ENCODE data around the gene CHRNA4. TPM values are rescaled to one million over a fixed set of nuclear protein-coding genes. Genes with fewer than 3 reads are reported as not detected.

The CHRNA4 gene
- total and polyA plus RNA-seq, 4 donors = not detected

DNA sequence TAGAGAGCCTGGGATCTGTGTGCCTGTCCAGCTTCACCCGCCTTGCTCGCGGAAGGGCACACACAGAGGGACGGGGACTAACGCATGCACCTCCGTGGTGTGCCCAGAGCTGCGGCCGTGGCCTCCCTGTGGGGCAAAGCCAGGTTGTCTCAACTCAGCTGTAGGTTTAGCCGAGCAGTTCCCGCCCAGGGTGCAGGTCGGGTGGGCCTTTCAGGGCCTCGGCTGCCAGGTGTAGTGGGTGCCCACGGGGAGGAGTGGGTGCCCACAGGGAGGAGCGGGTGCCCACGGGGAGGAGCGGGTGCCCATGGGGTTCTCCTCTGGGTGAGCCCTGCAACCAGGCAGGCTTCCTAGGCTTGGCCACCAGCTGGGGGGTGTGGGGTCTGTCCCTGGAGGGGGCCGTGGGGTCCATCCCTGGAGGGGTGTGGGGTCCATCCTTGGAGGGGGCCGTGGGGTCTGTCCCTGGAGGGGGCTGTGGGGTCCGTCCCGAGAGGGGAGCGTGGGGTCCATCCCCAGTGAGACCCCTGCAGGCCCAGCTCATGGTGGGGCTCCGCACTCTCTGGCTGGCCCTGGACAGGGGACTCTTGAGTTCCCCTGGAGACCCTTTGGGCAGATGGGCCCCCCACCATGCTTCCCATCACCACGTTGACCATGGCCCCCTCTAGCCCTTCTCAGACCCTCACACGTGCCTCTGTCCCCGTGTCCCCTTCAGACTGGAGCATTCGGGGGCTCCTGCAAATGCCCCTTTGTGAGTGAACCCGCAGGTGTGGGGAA, 37.8 kb upstream of the CHRNA4 start:
- H3K4me1 ChIP-seq (ENCODE audit: control insufficient read depth in 1 of 2, insufficient read depth in 2 of 2, low read length in 2 of 2) = no peaks in the 10 kb centered on the region
- ATAC-seq (ENCODE audit: low FRiP score) = no peak
- H3K27me3 ChIP-seq (ENCODE audit: control insufficient read depth in 1 of 2, insufficient read depth in 2 of 2, low read length in 1 of 2) = no peaks in the 10 kb centered on the region
- intact Hi-C loops (cut with DNase I) = no loop called here
- WGBS, 2 donors = 78 to 83% methylated on average over 27 of the region's 27 CpGs
- H3K4me3 ChIP-seq (ENCODE audit: low read length in 2 of 2) = no peak overlapping the region
- no peak for DNase-seq
- H3K27ac ChIP-seq (ENCODE audit: low read depth in 1 of 2, low read length in 2 of 2) = no peak overlapping the region
- H3K36me3 ChIP-seq (ENCODE audit: control insufficient read depth in 1 of 2, insufficient read depth in 2 of 2, low read length in 1 of 2) = no peaks in the 10 kb centered on the region
- H3K9me3 ChIP-seq (ENCODE audit: control insufficient read depth, low read length) = no peaks in the 10 kb centered on the region

DNA sequence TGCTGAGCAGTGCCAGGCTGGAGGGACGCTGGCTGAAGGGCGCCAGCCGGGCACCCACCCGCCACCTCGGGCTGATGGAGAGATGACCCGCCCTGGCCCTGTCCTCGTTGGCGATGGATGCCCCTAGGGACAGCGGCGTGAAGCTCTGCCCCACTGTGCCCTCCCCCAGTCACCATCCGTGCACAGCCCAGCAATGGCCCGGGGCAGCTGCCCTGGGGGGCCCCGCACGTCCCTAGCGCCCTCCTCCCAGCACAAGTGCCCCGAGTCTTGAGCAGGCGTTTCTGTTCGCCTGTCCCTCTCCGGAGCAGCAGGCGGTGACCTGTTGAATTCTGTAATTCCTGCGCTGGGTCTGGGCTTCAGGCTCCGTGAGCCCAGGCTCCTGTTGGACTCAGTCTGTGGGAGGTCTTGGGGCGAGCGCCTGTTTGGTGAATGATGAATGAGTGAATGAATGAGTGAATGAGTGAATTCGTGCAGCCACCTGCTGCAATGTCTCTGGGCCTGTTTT, 36.8 kb upstream of the CHRNA4 start:
- intact Hi-C loops (cut with DNase I) = no loop called here
- H3K36me3 ChIP-seq (ENCODE audit: control insufficient read depth in 1 of 2, insufficient read depth in 2 of 2, low read length in 1 of 2) = no peaks in the 10 kb centered on the region
- H3K4me3 ChIP-seq (ENCODE audit: low read length in 2 of 2) = no peak overlapping the region
- 80 to 85% methylated on average over 23 to 25 of the region's 25 CpGs for WGBS, 2 donors
- no peaks in the 10 kb centered on the region for H3K27me3 ChIP-seq (ENCODE audit: control insufficient read depth in 1 of 2, insufficient read depth in 2 of 2, low read length in 1 of 2)
- no peaks in the 10 kb centered on the region for H3K4me1 ChIP-seq (ENCODE audit: control insufficient read depth in 1 of 2, insufficient read depth in 2 of 2, low read length in 2 of 2)
- H3K27ac ChIP-seq (ENCODE audit: low read depth in 1 of 2, low read length in 2 of 2) = no peak overlapping the region
- no peaks in the 10 kb centered on the region for H3K9me3 ChIP-seq (ENCODE audit: control insufficient read depth, low read length)
- no peak for ATAC-seq (ENCODE audit: low FRiP score)
- DNase-seq = no peak

DNA sequence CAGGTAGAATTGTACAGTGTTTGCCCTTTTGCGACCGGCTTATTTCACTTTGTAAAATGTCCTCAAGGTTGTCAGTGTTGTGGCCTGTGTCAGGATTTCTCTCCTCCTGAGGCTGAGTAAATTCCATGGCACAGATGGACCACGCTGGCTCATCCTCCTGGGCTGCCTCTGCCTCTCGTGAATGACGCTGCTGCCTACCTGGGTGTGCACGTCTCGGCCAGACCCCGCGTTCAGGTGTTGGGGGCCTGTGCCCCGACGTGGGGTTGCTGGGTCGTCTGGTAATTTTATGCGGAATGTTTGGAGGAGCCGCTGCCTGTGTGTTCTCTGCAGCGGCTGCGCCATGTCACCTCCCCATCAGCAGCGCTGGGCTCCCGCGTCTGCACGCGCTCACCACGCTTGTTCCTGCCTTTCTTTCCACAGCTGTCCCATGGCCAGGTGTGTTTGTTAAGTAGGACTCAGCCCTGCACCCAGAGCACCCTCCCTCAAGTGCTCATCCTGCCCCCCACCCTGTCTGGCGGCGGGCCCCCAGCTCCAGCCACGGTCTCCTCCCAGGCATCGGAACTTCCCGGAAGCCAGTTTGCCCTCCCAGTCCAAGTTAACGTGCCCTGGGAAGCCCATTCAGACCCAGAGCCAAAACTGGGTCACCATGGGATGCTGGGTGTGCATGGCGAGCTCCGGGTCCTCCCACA, 36.1 kb upstream of the CHRNA4 start:
- Histone ChIP-seq H3K9me3 (ENCODE audit: control insufficient read depth, low read length) (no peaks in the 10 kb centered on the region), H3K27me3 (ENCODE audit: control insufficient read depth in 1 of 2, insufficient read depth in 2 of 2, low read length in 1 of 2) (no peaks in the 10 kb centered on the region), H3K27ac (ENCODE audit: low read depth in 1 of 2, low read length in 2 of 2) (no peak overlapping the region), H3K4me1 (ENCODE audit: control insufficient read depth in 1 of 2, insufficient read depth in 2 of 2, low read length in 2 of 2) (no peaks in the 10 kb centered on the region), H3K4me3 (ENCODE audit: low read length in 2 of 2) (no peak overlapping the region), H3K36me3 (ENCODE audit: control insufficient read depth in 1 of 2, insufficient read depth in 2 of 2, low read length in 1 of 2) (no peaks in the 10 kb centered on the region)
- intact Hi-C loops (cut with DNase I) = no loop called here
- DNase-seq (no peak), ATAC-seq (ENCODE audit: low FRiP score) (no peak)
- WGBS, 2 donors = 84 to 85% methylated on average over 30 of the region's 30 CpGs

DNA sequence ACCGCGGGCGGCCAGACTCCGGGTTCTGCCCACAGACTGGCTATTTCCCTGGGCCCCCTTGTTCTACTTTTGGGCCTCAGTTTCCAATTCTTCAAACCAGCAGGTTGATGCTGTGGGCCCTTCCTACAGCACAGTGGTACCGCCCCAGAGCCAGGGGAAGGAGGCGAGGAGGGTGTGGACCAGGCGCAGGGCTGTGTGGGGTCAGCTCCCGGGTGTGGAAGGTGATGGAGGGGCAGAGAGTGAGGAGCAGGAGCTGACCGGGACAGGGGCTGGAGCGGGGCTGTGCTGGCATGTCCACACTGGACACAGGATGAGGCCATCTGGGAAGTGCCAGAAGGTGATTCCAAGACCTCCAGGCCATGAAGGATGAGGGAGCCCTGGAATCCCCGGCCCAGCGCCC, 35.2 kb upstream of the CHRNA4 start:
- H3K9me3 ChIP-seq (ENCODE audit: control insufficient read depth, low read length) = peaks cover 4% of the 10 kb centered on the region
- no peak for DNase-seq
- H3K4me3 ChIP-seq (ENCODE audit: low read length in 2 of 2) = no peak overlapping the region
- no peak for ATAC-seq (ENCODE audit: low FRiP score)
- intact Hi-C loops (cut with DNase I) = no loop called here
- H3K36me3 ChIP-seq (ENCODE audit: control insufficient read depth in 1 of 2, insufficient read depth in 2 of 2, low read length in 1 of 2) = no peaks in the 10 kb centered on the region
- H3K27me3 ChIP-seq (ENCODE audit: control insufficient read depth in 1 of 2, insufficient read depth in 2 of 2, low read length in 1 of 2) = no peaks in the 10 kb centered on the region
- H3K27ac ChIP-seq (ENCODE audit: low read depth in 1 of 2, low read length in 2 of 2) = no peak overlapping the region
- 87 to 89% methylated on average over 12 of the region's 12 CpGs for WGBS, 2 donors
- H3K4me1 ChIP-seq (ENCODE audit: control insufficient read depth in 1 of 2, insufficient read depth in 2 of 2, low read length in 2 of 2) = no peaks in the 10 kb centered on the region

DNA sequence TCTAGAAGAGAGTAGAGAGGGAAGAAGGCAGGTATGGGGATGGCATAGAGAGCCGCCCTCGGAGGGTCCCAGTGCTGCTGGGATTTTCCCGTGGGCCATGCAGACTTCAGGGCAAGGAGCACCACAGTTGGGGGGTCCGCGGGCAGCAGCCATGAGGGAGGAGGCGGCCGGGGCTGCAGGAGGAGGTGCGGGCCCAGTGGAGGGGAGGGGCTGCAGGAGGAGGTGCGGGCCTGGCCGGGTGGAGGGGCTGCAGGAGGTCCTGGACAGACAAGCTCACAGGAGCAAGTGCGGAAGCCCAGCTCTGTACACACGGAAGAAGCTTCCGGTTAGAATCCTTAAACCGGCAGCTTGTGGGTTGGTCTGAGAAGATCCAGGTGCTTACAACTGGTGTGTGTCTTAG, 34.6 kb upstream of the CHRNA4 start:
- 70 to 73% methylated on average over 13 to 14 of the region's 14 CpGs for WGBS, 2 donors
- Histone ChIP-seq H3K9me3 (ENCODE audit: control insufficient read depth, low read length) (peaks cover 4% of the 10 kb centered on the region), H3K27me3 (ENCODE audit: control insufficient read depth in 1 of 2, insufficient read depth in 2 of 2, low read length in 1 of 2) (no peaks in the 10 kb centered on the region), H3K36me3 (ENCODE audit: control insufficient read depth in 1 of 2, insufficient read depth in 2 of 2, low read length in 1 of 2) (no peaks in the 10 kb centered on the region), H3K4me3 (ENCODE audit: low read length in 2 of 2) (no peak overlapping the region), H3K27ac (ENCODE audit: low read depth in 1 of 2, low read length in 2 of 2) (no peak overlapping the region), H3K4me1 (ENCODE audit: control insufficient read depth in 1 of 2, insufficient read depth in 2 of 2, low read length in 2 of 2) (no peaks in the 10 kb centered on the region)
- no peak for ATAC-seq (ENCODE audit: low FRiP score)
- intact Hi-C loops (cut with DNase I) = no loop called here
- no peak for DNase-seq

DNA sequence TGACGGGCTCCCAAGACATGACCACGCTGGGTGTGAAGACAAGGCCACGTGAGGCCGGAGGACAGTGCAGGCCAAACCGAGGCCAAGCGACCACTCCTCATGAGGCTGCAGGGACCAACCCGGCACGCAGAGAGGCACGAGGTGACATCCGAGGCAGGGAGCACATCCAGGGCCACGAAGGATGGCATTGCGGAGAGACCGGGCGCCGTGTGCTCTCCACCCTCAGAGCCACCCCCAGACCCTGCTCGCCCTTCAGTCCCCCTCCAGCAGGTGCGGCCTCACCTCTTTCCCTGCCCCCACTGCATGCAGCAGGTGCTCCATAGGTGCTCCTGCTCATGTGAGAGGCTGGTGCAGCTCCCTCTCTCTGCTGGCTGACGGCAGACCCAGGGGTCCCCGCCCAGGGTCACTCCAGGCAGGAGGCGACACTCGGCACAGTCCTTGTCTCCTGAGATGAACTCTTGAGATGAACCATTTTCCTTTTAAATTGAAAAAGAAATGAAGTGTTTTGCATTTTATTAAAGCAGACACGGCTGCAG, 33.8 kb upstream of the CHRNA4 start:
- 77 to 81% methylated on average over 21 to 22 of the region's 22 CpGs for WGBS, 2 donors
- H3K27ac ChIP-seq (ENCODE audit: low read depth in 1 of 2, low read length in 2 of 2) = no peak overlapping the region
- H3K36me3 ChIP-seq (ENCODE audit: control insufficient read depth in 1 of 2, insufficient read depth in 2 of 2, low read length in 1 of 2) = no peaks in the 10 kb centered on the region
- ATAC-seq (ENCODE audit: low FRiP score) (no peak), DNase-seq (no peak)
- intact Hi-C loops (cut with DNase I) = no loop called here
- H3K9me3 ChIP-seq (ENCODE audit: control insufficient read depth, low read length) = peaks cover 4% of the 10 kb centered on the region
- H3K4me3 ChIP-seq (ENCODE audit: low read length in 2 of 2) = no peak overlapping the region
- H3K27me3 ChIP-seq (ENCODE audit: control insufficient read depth in 1 of 2, insufficient read depth in 2 of 2, low read length in 1 of 2) = no peaks in the 10 kb centered on the region
- H3K4me1 ChIP-seq (ENCODE audit: control insufficient read depth in 1 of 2, insufficient read depth in 2 of 2, low read length in 2 of 2) = no peaks in the 10 kb centered on the region

DNA sequence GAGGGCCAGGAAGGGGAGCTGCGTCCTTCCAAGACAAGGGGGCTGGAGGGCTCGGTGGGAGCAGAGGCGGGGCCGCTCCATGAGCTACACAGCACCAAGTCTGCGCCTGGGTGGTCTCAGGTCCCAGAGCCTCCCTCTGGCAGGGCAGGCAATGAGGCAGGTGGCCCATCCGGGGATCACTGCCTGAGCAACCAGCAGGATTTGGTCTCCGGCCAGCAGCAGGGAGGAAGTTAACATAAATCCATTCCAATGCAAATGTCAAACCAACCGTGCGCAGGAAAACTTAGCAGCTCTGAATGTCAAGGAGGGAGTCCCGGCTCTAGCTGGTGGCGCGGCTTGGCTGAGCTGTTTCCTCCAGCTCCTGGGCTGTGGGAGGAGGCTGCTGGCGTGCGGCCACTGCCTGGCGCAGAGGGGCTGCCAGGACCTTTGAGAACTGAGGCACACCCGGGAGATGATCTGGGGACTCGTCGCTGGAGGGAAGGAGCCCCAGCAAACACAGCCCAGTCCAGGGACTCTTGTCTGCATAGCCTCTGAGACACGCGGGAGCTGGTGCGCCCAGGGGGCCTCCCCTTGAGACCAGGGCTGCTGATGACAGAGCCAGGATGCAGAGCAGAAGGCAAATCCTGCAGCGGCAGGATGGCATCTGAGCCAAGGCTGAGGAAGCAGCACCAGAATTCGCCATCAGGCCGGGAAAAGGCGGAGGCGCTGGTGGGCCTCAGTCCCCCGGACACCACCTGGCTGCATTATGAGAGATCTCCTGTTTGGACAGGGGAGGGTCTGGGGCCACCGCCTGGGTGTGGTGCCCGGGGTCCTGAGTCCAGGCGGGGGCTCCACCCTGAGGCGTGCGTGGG, 33.1 kb upstream of the CHRNA4 start:
- no peak overlapping the region for H3K4me3 ChIP-seq (ENCODE audit: low read length in 2 of 2)
- no peak for ATAC-seq (ENCODE audit: low FRiP score)
- no peak for DNase-seq
- H3K9me3 ChIP-seq (ENCODE audit: control insufficient read depth, low read length) = peaks cover 4% of the 10 kb centered on the region
- WGBS, 2 donors = 16 to 24% methylated on average over 30 to 32 of the region's 32 CpGs
- no peaks in the 10 kb centered on the region for H3K36me3 ChIP-seq (ENCODE audit: control insufficient read depth in 1 of 2, insufficient read depth in 2 of 2, low read length in 1 of 2)
- intact Hi-C loops (cut with DNase I) = no loop called here
- no peaks in the 10 kb centered on the region for H3K27me3 ChIP-seq (ENCODE audit: control insufficient read depth in 1 of 2, insufficient read depth in 2 of 2, low read length in 1 of 2)
- no peak overlapping the region for H3K27ac ChIP-seq (ENCODE audit: low read depth in 1 of 2, low read length in 2 of 2)
- no peaks in the 10 kb centered on the region for H3K4me1 ChIP-seq (ENCODE audit: control insufficient read depth in 1 of 2, insufficient read depth in 2 of 2, low read length in 2 of 2)

DNA sequence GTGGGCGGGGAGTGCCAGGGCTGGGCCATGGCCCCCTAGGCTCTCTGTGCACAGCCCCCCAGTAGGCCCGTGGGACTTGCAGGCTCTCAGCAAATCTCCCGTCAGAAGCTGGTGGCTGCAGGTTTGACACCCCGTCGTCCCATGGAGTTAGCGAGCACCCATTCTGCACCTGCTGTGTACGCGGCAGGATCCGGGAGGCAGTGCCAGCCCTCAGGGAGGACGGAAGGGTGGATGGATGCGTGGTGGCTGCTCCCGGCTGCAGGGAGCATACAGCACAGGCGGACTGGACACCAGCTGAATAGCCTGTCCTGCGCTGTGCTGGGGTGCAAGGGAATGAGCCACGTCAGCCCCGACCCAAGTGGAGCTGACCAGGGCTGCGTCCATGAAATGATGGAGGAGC, 32.4 kb upstream of the CHRNA4 start:
- Histone ChIP-seq H3K36me3 (ENCODE audit: control insufficient read depth in 1 of 2, insufficient read depth in 2 of 2, low read length in 1 of 2) (no peaks in the 10 kb centered on the region), H3K27ac (ENCODE audit: low read depth in 1 of 2, low read length in 2 of 2) (no peak overlapping the region), H3K4me1 (ENCODE audit: control insufficient read depth in 1 of 2, insufficient read depth in 2 of 2, low read length in 2 of 2) (no peaks in the 10 kb centered on the region), H3K9me3 (ENCODE audit: control insufficient read depth, low read length) (peaks cover 4% of the 10 kb centered on the region), H3K4me3 (ENCODE audit: low read length in 2 of 2) (no peak overlapping the region), H3K27me3 (ENCODE audit: control insufficient read depth in 1 of 2, insufficient read depth in 2 of 2, low read length in 1 of 2) (no peaks in the 10 kb centered on the region)
- intact Hi-C loops (cut with DNase I) = no loop called here
- DNase-seq = no peak
- WGBS, 2 donors = 76 to 79% methylated on average over 17 of the region's 17 CpGs
- no peak for ATAC-seq (ENCODE audit: low FRiP score)
